ENCODE data around the gene ORAI1.
"Not testable (repeated sequence)": the region's sequence is repeated elsewhere in the genome, so short reads cannot be mapped to it uniquely, and the experiment has no call there.

ORAI1 gene

DNA sequence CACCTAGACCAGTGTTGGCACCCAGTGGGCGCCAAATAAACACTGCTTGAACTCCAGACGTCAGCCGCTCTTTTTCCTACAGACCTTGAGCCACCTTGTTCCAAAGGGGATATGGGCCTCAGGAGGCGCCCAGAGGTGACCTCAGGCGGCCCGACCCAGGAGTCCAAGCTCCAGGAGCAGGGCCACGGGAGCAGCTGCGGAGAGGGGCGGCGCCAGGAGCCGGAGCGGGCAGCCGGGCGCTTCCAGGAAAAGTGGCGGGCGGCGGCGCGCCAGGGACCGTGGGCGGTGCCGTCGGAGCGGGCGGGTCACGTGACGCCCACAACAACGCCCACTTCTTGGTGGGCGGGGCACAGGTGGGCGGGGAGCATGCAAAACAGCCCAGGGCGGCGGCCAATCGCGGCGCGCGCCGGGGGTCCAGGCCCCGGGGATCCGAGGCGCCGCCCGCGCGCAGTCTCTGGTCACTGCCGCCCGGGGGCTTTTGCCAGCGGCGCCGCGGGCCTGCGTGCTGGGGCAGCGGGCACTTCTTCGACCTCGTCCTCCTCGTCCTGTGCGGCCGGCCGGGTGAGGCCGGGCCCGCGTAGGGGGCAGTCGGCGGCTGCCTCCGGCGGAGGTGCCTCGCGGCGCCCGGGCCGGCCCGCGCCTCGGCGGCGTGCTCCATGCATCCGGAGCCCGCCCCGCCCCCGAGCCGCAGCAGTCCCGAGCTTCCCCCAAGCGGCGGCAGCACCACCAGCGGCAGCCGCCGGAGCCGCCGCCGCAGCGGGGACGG lies at the start of gene ORAI1:
ORAI1 (plus strand) TSS at position 444 of the 766 bp plus-strand sequence.
- peak; percentile 95 for DNase-seq

GRCh38 chr12:121576851-121577391 lies 49.4 kb upstream of the ORAI1 start:
- DNase-seq = no peak

DNA sequence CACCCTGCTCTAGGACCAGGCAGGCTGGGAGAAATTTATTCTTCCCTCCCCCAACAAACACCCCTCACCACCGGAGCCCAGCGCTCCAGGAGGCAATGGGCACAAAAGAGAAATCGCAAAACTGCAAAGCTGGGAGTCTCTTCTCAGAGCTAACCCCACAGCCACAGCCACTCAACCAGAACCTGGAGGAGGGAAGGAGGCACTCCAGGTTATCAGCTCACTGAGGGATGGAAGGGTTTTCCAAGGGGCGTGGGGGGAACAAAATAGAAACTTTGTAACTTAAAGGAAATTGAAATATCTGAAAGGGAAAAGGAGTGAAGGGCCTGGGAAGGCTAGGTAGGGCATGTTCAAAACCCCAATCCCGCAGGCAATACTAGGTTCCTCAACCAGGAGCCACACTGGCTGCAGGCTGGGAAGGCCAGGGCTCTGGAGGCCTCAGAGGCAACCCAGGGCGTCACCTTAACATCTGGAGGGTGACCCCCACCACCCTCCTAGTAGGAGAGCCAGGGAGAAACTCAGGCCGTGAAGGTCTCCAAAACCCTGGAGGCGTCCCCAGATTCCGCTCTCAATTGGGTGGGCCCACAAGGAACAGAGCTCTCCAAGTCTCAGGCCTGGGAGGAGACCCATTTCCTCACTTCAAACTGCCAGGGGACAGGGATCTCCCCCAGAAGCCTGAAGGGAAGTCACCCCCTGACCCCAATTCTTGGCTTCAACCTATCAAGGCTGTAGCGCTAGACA lies 48.7 kb upstream of the ORAI1 start:
- no peak for DNase-seq

GRCh38 chr12:121578230-121579189 lies 47.8 kb upstream of the ORAI1 start:
- DNase-seq = no peak

- DNase-seq = no peak
Measured at GRCh38 chr12:121579190-121579791, 47.0 kb upstream of the ORAI1 start.

DNA sequence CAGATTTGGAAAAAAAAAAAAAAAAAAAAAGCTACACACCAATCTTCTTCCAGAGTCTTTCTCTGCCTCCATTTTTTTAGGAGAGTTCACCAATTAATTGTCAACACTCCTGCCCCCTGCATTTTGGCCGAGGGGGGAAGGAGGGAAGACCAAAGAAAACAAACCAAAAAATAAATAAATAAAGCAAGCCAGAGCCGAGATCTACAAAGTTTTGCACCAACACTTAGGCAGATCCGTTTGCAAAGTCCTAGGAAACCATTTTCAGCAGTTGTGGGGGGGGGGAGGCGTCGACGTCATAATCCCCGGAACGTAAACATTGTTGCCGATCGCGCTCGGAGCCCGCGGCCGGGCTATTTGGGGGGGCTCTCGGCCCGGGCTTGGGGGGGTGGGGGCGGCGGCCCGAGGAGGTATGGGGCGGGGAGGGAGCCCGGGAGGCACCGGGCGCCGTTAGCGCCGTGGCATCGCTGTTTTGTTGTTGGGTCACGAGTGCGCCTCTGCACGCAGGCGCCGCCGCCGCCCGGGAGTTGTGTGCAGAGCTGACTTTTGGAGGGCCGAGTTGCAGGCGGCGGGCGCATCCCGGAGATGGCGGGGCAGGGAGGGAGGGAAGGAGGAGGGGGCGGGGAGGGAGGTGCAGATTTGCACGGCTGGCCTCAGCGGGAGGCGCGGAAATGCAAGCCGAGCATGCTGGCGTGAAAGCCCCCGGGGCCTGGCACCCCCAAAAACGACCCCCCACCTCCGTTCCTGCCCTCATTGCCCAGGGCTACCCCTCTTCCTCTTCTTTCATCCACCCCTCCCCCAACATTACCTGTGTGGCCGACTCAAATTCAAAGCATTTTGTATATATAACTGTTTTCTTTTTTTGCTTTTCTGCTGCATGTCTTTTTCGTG lies 46.1 kb upstream of the ORAI1 start:
- DNase-seq = peak; percentile 84

GRCh38 chr12:121580959-121581685 lies 45.2 kb upstream of the ORAI1 start, which contains the start of gene KDM2B:
TSS of gene KDM2B (minus strand) at chr12:121581023. CDS start at chr12:121580911, 112 bp downstream.
- DNase-seq = no peak

- no peak for DNase-seq
Measured at GRCh38 chr12:121581686-121582429, 44.5 kb upstream of the ORAI1 start.

- no peak for DNase-seq
Measured at GRCh38 chr12:121582583-121583333, 43.6 kb upstream of the ORAI1 start.

GRCh38 chr12:121583334-121583661 lies 43.0 kb upstream of the ORAI1 start:
- DNase-seq = not testable (repeated sequence)

DNA sequence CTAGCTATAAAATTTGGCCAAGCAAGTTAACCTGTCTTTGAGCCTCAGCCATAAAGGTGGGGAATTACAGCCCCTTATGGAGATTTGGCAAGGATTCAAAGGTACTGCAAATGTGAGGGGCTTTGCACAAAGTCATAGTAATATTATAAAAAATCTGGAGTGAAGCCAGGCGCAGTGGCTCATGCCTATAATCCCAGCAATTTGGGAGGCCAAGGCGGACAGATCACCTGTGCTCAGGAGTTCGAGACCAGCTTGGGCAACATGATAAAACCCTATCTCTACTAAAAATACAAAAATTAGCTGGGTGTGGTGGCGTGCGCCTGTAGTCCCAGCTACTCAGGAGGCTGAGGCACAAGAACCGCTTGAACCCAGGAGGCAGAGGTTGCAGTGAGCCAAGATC lies 41.4 kb upstream of the ORAI1 start:
- DNase-seq = not testable (repeated sequence)

- no peak for DNase-seq
Measured at GRCh38 chr12:121590476-121591143, 35.7 kb upstream of the ORAI1 start.

DNA sequence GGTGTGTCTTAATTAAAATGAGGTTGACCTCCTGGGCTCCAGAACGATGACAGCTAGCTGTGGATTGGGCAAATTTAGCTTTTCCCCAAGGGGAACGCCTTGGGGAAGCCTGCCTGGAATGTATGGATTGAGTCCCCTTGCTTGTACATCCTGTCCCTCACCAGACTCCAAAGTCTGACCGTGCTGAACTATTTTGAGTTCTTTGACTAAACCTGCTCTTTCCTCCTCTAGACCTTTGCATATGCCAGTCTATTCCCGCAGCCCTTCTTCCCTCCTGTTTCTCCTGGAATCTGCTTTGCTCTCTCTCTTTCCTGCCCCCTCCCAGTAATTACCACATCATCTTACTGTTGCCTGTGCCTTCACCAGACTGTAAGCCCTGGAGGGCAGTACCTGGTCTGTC lies 34.0 kb upstream of the ORAI1 start:
- no peak for DNase-seq

GRCh38 chr12:121595520-121595919 lies 30.8 kb upstream of the ORAI1 start:
- no peak for DNase-seq

- no peak for DNase-seq
Measured at GRCh38 chr12:121596526-121596925, 29.8 kb upstream of the ORAI1 start.

- no peak for DNase-seq
Measured at GRCh38 chr12:121600702-121601336, 25.5 kb upstream of the ORAI1 start.

DNA sequence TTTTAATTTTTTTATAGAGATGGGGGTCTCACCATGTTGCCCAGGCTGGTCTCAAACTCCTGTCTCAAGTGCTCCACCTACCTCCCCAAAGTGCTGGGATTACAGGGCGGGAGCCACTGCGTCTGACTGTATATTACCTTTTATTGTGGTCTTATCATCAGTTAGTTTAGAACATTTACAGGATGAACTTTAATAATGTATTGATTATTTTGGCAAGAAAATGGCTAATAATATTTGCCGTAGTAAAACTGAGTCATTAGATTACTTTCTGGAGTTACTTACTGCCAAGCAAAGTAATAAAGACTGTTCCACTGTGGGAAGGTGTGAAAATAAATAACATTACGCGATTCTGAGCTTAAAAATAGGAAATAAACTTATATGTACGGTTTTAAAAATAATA lies 23.6 kb upstream of the ORAI1 start:
- DNase-seq = no peak

DNA sequence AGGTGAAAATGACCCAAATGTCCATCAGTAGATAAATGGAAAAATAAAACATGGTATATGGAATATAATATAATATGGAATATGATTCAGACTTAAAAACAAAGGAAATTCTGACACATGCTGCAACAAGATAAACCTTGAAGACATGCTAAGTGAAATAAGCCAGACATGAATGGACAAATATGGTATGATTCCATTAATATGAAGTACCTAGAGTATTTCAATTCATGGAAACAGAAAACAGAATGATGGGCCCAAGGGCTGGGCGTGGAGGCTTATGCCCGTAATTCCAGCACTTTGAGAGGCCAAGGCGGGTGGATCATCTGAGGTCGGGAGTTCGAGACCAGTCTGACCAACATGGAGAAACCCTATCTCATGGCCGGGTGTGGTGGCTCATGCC lies 22.7 kb upstream of the ORAI1 start:
- DNase-seq = no peak

Data from NCI-H510A (cell line).